Measurements from ENCODE around the gene PIWIL4.

The PIWIL4 gene

DNA sequence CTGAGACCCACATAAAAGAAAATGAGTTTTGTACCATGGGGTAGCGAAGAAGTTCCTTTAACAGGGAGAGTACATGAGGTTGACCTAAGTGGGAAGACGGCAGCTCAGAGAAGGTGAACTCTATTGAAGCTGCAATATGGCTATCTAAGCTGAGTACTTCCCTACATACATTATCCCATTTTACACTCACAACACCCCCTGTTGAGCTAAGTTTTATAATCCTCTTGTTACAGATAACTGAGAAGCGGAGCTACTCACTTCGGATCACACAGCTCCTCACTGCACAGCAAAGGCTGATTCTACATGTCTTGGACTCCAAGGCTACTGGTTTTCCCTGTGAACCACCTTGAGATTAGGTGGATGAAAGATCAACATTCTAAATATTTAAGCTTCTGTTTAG, 8.2 kb upstream of the PIWIL4 start:
- no peak overlapping the region for H3K27ac ChIP-seq (ENCODE audit: extremely low read depth, low read depth, low read length)
- ChIA-PET POLR2A (no interaction called here), CTCF (interaction anchor here (0.6 to 0.7 kb wide), 2 partner anchors 9 to 50 kb away, joined by 3 read pairs; no protein-coding TSS in a partner anchor)
- no peaks in the 10 kb centered on the region for H3K36me3 ChIP-seq (ENCODE audit: control insufficient read depth in 2 of 2, insufficient read depth in 1 of 2, low read length in 2 of 2)
- H3K4me3 ChIP-seq (ENCODE audit: low read depth, low read length) = no peak overlapping the region
- TF ChIP-seq ZBTB20 (tag by site-specific recombination; IDR thresholded peaks at IDR 0.05) (no peak), ZNF404 (tag by site-specific recombination; IDR thresholded peaks at IDR 0.05) (no peak), ZFHX2 (tag by site-specific recombination; conservative IDR thresholded peaks at IDR 0.05) (no peak), ZNF600 (tag by site-specific recombination; IDR thresholded peaks at IDR 0.05) (no peak), ZNF394 (tag by site-specific recombination; IDR thresholded peaks at IDR 0.05; ENCODE audit: borderline replicate concordance) (no peak), ZNF654 (tag by site-specific recombination; IDR thresholded peaks at IDR 0.05; ENCODE audit: low read depth) (no peak), RBAK (tag by site-specific recombination; IDR thresholded peaks at IDR 0.05) (no peak)
- TF ChIP-seq, protein P1, sequence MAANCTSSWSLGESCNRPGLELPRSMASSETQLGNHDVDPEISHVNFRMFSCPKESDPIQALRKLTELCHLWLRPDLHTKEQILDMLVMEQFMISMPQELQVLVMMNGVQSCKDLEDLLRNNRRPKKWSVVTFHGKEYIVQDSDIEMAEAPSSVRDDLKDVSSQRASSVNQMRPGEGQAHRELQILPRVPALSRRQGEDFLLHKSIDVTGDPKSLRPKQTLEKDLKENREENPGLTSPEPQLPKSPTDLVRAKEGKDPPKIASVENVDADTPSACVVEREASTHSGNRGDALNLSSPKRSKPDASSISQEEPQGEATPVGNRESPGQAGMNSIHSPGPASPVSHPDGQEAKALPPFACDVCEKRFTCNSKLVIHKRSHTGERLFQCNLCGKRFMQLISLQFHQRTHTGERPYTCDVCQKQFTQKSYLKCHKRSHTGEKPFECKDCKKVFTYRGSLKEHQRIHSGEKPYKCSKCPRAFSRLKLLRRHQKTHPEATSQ (tag by site-specific recombination; IDR thresholded peaks at IDR 0.05) = no peak
- TF ChIP-seq, protein P2, sequence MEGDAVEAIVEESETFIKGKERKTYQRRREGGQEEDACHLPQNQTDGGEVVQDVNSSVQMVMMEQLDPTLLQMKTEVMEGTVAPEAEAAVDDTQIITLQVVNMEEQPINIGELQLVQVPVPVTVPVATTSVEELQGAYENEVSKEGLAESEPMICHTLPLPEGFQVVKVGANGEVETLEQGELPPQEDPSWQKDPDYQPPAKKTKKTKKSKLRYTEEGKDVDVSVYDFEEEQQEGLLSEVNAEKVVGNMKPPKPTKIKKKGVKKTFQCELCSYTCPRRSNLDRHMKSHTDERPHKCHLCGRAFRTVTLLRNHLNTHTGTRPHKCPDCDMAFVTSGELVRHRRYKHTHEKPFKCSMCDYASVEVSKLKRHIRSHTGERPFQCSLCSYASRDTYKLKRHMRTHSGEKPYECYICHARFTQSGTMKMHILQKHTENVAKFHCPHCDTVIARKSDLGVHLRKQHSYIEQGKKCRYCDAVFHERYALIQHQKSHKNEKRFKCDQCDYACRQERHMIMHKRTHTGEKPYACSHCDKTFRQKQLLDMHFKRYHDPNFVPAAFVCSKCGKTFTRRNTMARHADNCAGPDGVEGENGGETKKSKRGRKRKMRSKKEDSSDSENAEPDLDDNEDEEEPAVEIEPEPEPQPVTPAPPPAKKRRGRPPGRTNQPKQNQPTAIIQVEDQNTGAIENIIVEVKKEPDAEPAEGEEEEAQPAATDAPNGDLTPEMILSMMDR (tag by site-specific recombination; IDR thresholded peaks at IDR 0.05) = no peak
- H3K9me3 ChIP-seq (ENCODE audit: control insufficient read depth, insufficient read depth, low read depth, low read length) = no peaks in the 10 kb centered on the region
- no peaks in the 10 kb centered on the region; the same call in 1 of the 2 replicates for H3K4me1 ChIP-seq (ENCODE audit: control insufficient read depth, insufficient read depth, low read length)

DNA sequence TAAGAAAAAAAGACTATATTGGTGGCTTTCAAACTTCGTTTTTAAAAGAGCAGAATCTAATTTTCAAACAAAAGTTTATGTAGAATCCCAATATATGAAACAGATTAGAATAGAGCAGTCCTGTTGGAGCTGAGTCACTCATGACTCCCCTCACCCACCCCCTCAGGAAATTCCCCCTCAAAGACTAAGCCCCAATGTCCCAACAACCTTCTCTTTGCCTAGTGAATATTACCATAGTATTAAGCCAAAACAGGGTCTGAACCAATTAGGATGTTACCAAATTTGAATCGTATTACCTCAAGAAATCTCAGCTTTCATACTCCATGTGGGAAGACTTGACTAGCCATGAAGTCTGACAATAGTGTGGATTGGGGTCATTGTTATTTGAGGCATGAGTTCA, 7.8 kb upstream of the PIWIL4 start:
- Histone ChIP-seq H3K27ac (ENCODE audit: extremely low read depth, low read depth, low read length) (no peak overlapping the region), H3K36me3 (ENCODE audit: control insufficient read depth in 2 of 2, insufficient read depth in 1 of 2, low read length in 2 of 2) (no peaks in the 10 kb centered on the region), H3K4me1 (ENCODE audit: control insufficient read depth, insufficient read depth, low read length) (no peaks in the 10 kb centered on the region; the same call in 1 of the 2 replicates), H3K9me3 (ENCODE audit: control insufficient read depth, insufficient read depth, low read depth, low read length) (no peaks in the 10 kb centered on the region), H3K4me3 (ENCODE audit: low read depth, low read length) (no peak overlapping the region)
- ChIA-PET POLR2A (no interaction called here), CTCF (interaction anchor here (0.6 to 0.7 kb wide), 2 partner anchors 9 to 51 kb away, joined by 3 read pairs; no protein-coding TSS in a partner anchor)
- TF ChIP-seq FEZF1 (tag by site-specific recombination; IDR thresholded peaks at IDR 0.05) (no peak), ZNF660 (tag by site-specific recombination; IDR thresholded peaks at IDR 0.05) (no peak), ZNF132 (tag by site-specific recombination; IDR thresholded peaks at IDR 0.05; ENCODE audit: borderline replicate concordance) (no peak), ZIC2 (tag by site-specific recombination; IDR thresholded peaks at IDR 0.05) (no peak), ZBTB17 (tag by site-specific recombination; IDR thresholded peaks at IDR 0.05) (no peak), BCL11A (tag by site-specific recombination; IDR thresholded peaks at IDR 0.05; ENCODE audit: low read depth) (no peak), ZXDB (tag by site-specific recombination; IDR thresholded peaks at IDR 0.05) (no peak), RBAK (tag by site-specific recombination; IDR thresholded peaks at IDR 0.05) (no peak)
- TF ChIP-seq, protein P3, sequence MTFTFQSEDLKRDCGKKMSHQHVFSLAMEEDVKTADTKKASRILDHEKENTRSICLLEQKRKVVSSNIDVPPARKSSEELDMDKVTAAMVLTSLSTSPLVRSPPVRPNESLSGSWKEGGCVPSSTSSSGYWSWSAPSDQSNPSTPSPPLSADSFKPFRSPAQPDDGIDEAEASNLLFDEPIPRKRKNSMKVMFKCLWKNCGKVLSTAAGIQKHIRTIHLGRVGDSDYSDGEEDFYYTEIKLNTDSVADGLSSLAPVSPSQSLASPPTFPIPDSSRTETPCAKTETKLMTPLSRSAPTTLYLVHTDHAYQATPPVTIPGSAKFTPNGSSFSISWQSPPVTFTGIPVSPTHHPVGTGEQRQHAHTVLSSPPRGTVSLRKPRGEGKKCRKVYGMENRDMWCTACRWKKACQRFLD (tag by site-specific recombination; IDR thresholded peaks at IDR 0.05) = no peak
- TF ChIP-seq, protein P4, sequence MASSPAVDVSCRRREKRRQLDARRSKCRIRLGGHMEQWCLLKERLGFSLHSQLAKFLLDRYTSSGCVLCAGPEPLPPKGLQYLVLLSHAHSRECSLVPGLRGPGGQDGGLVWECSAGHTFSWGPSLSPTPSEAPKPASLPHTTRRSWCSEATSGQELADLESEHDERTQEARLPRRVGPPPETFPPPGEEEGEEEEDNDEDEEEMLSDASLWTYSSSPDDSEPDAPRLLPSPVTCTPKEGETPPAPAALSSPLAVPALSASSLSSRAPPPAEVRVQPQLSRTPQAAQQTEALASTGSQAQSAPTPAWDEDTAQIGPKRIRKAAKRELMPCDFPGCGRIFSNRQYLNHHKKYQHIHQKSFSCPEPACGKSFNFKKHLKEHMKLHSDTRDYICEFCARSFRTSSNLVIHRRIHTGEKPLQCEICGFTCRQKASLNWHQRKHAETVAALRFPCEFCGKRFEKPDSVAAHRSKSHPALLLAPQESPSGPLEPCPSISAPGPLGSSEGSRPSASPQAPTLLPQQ (tag by site-specific recombination; IDR thresholded peaks at IDR 0.05) = no peak
